ENCODE results near the gene GALNTL6. TPM values are rescaled to one million over a fixed set of nuclear protein-coding genes. Genes with fewer than 3 reads are reported as not detected.

GALNTL6 gene
- total and polyA plus RNA-seq, 7 experiments from 2014 or later = not detected

- H3K27ac ChIP-seq (ENCODE audit: low read depth, low read length) = no peak overlapping the region
- Mint-ChIP-seq H3K27ac (no peak overlapping the region), H3K4me1 (no peaks in the 10 kb centered on the region), H3K9me3 (peaks cover 0 to 2% (median 0%) of the 10 kb centered on the region in 11 donors), H3K27me3 (peaks cover 0 to 4% (median 3%) of the 10 kb centered on the region in 5 donors), H3K4me3 (no peak overlapping the region), H3K36me3 (no peaks in the 10 kb centered on the region)
- ATAC-seq (no peak), DNase-seq (no peak)
- POLR2A ChIA-PET = no interaction called here
- no peaks in the 10 kb centered on the region for H3K9me3 ChIP-seq (ENCODE audit: control insufficient read depth in 2 of 3, low read length in 3 of 3)
- H3K4me1 ChIP-seq (ENCODE audit: control insufficient read depth in 2 of 2, insufficient read depth in 2 of 2, low read length in 2 of 2) = no peaks in the 10 kb centered on the region
- CTCF ChIA-PET = no interaction called here
- H3K27me3 ChIP-seq (ENCODE audit: control insufficient read depth in 2 of 2, insufficient read depth in 2 of 2, low read length in 2 of 2) = no peaks in the 10 kb centered on the region
- no peak overlapping the region for H3K4me3 ChIP-seq (ENCODE audit: low read length)
- intact Hi-C loops (cut with micrococcal nuclease) = no loop called here
- no peaks in the 10 kb centered on the region for H3K36me3 ChIP-seq (ENCODE audit: control insufficient read depth in 2 of 3, insufficient read depth in 3 of 3, low read length in 3 of 3)
Observed at GRCh38 chr4:172806841-172807240, 993.6 kb downstream of the GALNTL6 start.

GRCh38 chr4:172808196-172808595 is 995.0 kb downstream of the GALNTL6 start:
- intact Hi-C loops (cut with micrococcal nuclease) = no loop called here
- CTCF ChIA-PET = no interaction called here

GRCh38 chr4:172809319-172809718 is 996.1 kb downstream of the GALNTL6 start:
- peaks cover 0 to 4% (median 0%) of the 10 kb centered on the region in 7 donors for H3K4me1 Mint-ChIP-seq

More at GRCh38 chr4:172808196-172808595, 995.0 kb downstream of the GALNTL6 start:
- H3K27ac Mint-ChIP-seq = no peak overlapping the region
- H3K27me3 Mint-ChIP-seq = peaks cover 0 to 11% (median 3%) of the 10 kb centered on the region in 5 donors
- H3K27ac ChIP-seq (ENCODE audit: low read depth, low read length) = no peak overlapping the region
- no peaks in the 10 kb centered on the region for H3K27me3 ChIP-seq (ENCODE audit: control insufficient read depth in 2 of 2, insufficient read depth in 2 of 2, low read length in 2 of 2)
- no peaks in the 10 kb centered on the region for H3K36me3 Mint-ChIP-seq
- DNase-seq (no peak), ATAC-seq (no peak)
- no peak overlapping the region for H3K4me3 ChIP-seq (ENCODE audit: low read length)
- H3K4me1 ChIP-seq (ENCODE audit: control insufficient read depth in 2 of 2, insufficient read depth in 2 of 2, low read length in 2 of 2) = no peaks in the 10 kb centered on the region
- POLR2A ChIA-PET = no interaction called here
- H3K9me3 ChIP-seq (ENCODE audit: control insufficient read depth in 2 of 3, low read length in 3 of 3) = no peaks in the 10 kb centered on the region
- no peak overlapping the region for H3K4me3 Mint-ChIP-seq
- no peaks in the 10 kb centered on the region for H3K4me1 Mint-ChIP-seq
- no peaks in the 10 kb centered on the region for H3K36me3 ChIP-seq (ENCODE audit: control insufficient read depth in 2 of 3, insufficient read depth in 3 of 3, low read length in 3 of 3)
- H3K9me3 Mint-ChIP-seq = peaks cover 0 to 2% (median 0%) of the 10 kb centered on the region in 11 donors

GRCh38 chr4:172813359-172813923 is 1000.2 kb downstream of the GALNTL6 start:
- intact Hi-C loops (cut with micrococcal nuclease) = no loop called here
- Histone ChIP-seq H3K4me3 (ENCODE audit: low read length) (no peak overlapping the region), H3K27ac (ENCODE audit: low read depth, low read length) (no peak overlapping the region), H3K4me1 (ENCODE audit: control insufficient read depth in 2 of 2, insufficient read depth in 2 of 2, low read length in 2 of 2) (no peaks in the 10 kb centered on the region), H3K9me3 (ENCODE audit: control insufficient read depth in 2 of 3, low read length in 3 of 3) (no peaks in the 10 kb centered on the region), H3K36me3 (ENCODE audit: control insufficient read depth in 2 of 3, insufficient read depth in 3 of 3, low read length in 3 of 3) (no peaks in the 10 kb centered on the region), H3K27me3 (ENCODE audit: control insufficient read depth in 2 of 2, insufficient read depth in 2 of 2, low read length in 2 of 2) (no peaks in the 10 kb centered on the region)
- H3K4me3 Mint-ChIP-seq = no peak overlapping the region
- no peak overlapping the region for H3K27ac Mint-ChIP-seq
- no peak for ATAC-seq
- no peak for DNase-seq
- no peaks in the 10 kb centered on the region for H3K36me3 Mint-ChIP-seq
- CTCF ChIA-PET = no interaction called here
- peaks cover 0 to 4% (median 0%) of the 10 kb centered on the region in 7 donors for H3K4me1 Mint-ChIP-seq
- no peaks in the 10 kb centered on the region for H3K9me3 Mint-ChIP-seq
- peaks cover 0 to 11% (median 7%) of the 10 kb centered on the region in 5 donors for H3K27me3 Mint-ChIP-seq
- POLR2A ChIA-PET = no interaction called here

More at GRCh38 chr4:172809319-172809718, 996.1 kb downstream of the GALNTL6 start:
- ChIA-PET CTCF (no interaction called here), POLR2A (no interaction called here)
- Mint-ChIP-seq H3K4me3 (no peak overlapping the region), H3K27ac (no peak overlapping the region), H3K36me3 (no peaks in the 10 kb centered on the region), H3K9me3 (peaks cover 0 to 2% (median 0%) of the 10 kb centered on the region in 11 donors), H3K27me3 (peaks cover 0 to 11% (median 3%) of the 10 kb centered on the region in 5 donors)
- Histone ChIP-seq H3K27me3 (ENCODE audit: control insufficient read depth in 2 of 2, insufficient read depth in 2 of 2, low read length in 2 of 2) (no peaks in the 10 kb centered on the region), H3K9me3 (ENCODE audit: control insufficient read depth in 2 of 3, low read length in 3 of 3) (no peaks in the 10 kb centered on the region), H3K4me1 (ENCODE audit: control insufficient read depth in 2 of 2, insufficient read depth in 2 of 2, low read length in 2 of 2) (no peaks in the 10 kb centered on the region), H3K4me3 (ENCODE audit: low read length) (no peak overlapping the region), H3K27ac (ENCODE audit: low read depth, low read length) (no peak overlapping the region), H3K36me3 (ENCODE audit: control insufficient read depth in 2 of 3, insufficient read depth in 3 of 3, low read length in 3 of 3) (no peaks in the 10 kb centered on the region)
- DNase-seq = no peak
- intact Hi-C loops (cut with micrococcal nuclease) = no loop called here
- no peak for ATAC-seq

GRCh38 chr4:172815499-172816164 is 1002.4 kb downstream of the GALNTL6 start:
- intact Hi-C loops (cut with micrococcal nuclease) = no loop called here
- DNase-seq (no peak), ATAC-seq (no peak)
- Mint-ChIP-seq H3K4me3 (no peak overlapping the region), H3K9me3 (peaks cover 0 to 1% (median 0%) of the 10 kb centered on the region in 11 donors), H3K27ac (no peak overlapping the region), H3K27me3 (peaks cover 0 to 8% (median 6%) of the 10 kb centered on the region in 5 donors), H3K36me3 (no peaks in the 10 kb centered on the region), H3K4me1 (peaks cover 0 to 4% (median 0%) of the 10 kb centered on the region in 7 donors)
- no peak overlapping the region for H3K27ac ChIP-seq (ENCODE audit: low read depth, low read length)
- ChIA-PET POLR2A (no interaction called here), CTCF (no interaction called here)
- no peaks in the 10 kb centered on the region for H3K36me3 ChIP-seq (ENCODE audit: control insufficient read depth in 2 of 3, insufficient read depth in 3 of 3, low read length in 3 of 3)
- no peaks in the 10 kb centered on the region for H3K27me3 ChIP-seq (ENCODE audit: control insufficient read depth in 2 of 2, insufficient read depth in 2 of 2, low read length in 2 of 2)
- no peaks in the 10 kb centered on the region for H3K4me1 ChIP-seq (ENCODE audit: control insufficient read depth in 2 of 2, insufficient read depth in 2 of 2, low read length in 2 of 2)
- H3K4me3 ChIP-seq (ENCODE audit: low read length) = no peak overlapping the region
- H3K9me3 ChIP-seq (ENCODE audit: control insufficient read depth in 2 of 3, low read length in 3 of 3) = no peaks in the 10 kb centered on the region

GRCh38 chr4:172818901-172819300 is 1005.7 kb downstream of the GALNTL6 start:
- CTCF ChIA-PET = no interaction called here
- peaks cover 0 to 9% (median 0%) of the 10 kb centered on the region in 11 donors for H3K9me3 Mint-ChIP-seq
- intact Hi-C loops (cut with micrococcal nuclease) = no loop called here
- H3K27me3 ChIP-seq (ENCODE audit: control insufficient read depth in 2 of 2, insufficient read depth in 2 of 2, low read length in 2 of 2) = no peaks in the 10 kb centered on the region
- no peak overlapping the region for H3K27ac ChIP-seq (ENCODE audit: low read depth, low read length)
- peaks cover 0 to 8% (median 0%) of the 10 kb centered on the region in 5 donors for H3K27me3 Mint-ChIP-seq
- POLR2A ChIA-PET = no interaction called here
- H3K9me3 ChIP-seq (ENCODE audit: control insufficient read depth in 2 of 3, low read length in 3 of 3) = no peaks in the 10 kb centered on the region
- H3K36me3 ChIP-seq (ENCODE audit: control insufficient read depth in 2 of 3, insufficient read depth in 3 of 3, low read length in 3 of 3) = no peaks in the 10 kb centered on the region
- ATAC-seq (no peak), DNase-seq (no peak)
- no peak overlapping the region for H3K4me3 Mint-ChIP-seq
- H3K27ac Mint-ChIP-seq = no peak overlapping the region
- peaks cover 0 to 4% (median 0%) of the 10 kb centered on the region in 5 donors for H3K36me3 Mint-ChIP-seq
- no peaks in the 10 kb centered on the region for H3K4me1 Mint-ChIP-seq
- no peaks in the 10 kb centered on the region for H3K4me1 ChIP-seq (ENCODE audit: control insufficient read depth in 2 of 2, insufficient read depth in 2 of 2, low read length in 2 of 2)
- no peak overlapping the region for H3K4me3 ChIP-seq (ENCODE audit: low read length)

GRCh38 chr4:172819353-172819752 is 1006.1 kb downstream of the GALNTL6 start:
- Mint-ChIP-seq H3K9me3 (peaks cover 0 to 9% (median 0%) of the 10 kb centered on the region in 11 donors), H3K27me3 (peaks cover 0 to 8% (median 0%) of the 10 kb centered on the region in 5 donors), H3K27ac (no peak overlapping the region), H3K4me3 (no peak overlapping the region), H3K36me3 (peaks cover 0 to 4% (median 0%) of the 10 kb centered on the region in 5 donors), H3K4me1 (no peaks in the 10 kb centered on the region)
- ATAC-seq = no peak
- Histone ChIP-seq H3K27ac (ENCODE audit: low read depth, low read length) (no peak overlapping the region), H3K9me3 (ENCODE audit: control insufficient read depth in 2 of 3, low read length in 3 of 3) (no peaks in the 10 kb centered on the region), H3K4me1 (ENCODE audit: control insufficient read depth in 2 of 2, insufficient read depth in 2 of 2, low read length in 2 of 2) (no peaks in the 10 kb centered on the region), H3K27me3 (ENCODE audit: control insufficient read depth in 2 of 2, insufficient read depth in 2 of 2, low read length in 2 of 2) (no peaks in the 10 kb centered on the region), H3K36me3 (ENCODE audit: control insufficient read depth in 2 of 3, insufficient read depth in 3 of 3, low read length in 3 of 3) (no peaks in the 10 kb centered on the region), H3K4me3 (ENCODE audit: low read length) (no peak overlapping the region)
- intact Hi-C loops (cut with micrococcal nuclease) = no loop called here
- ChIA-PET CTCF (interaction anchor here (0.6 kb wide), 1 partner anchor 173 kb away, joined by 3 read pairs; no protein-coding TSS in a partner anchor), POLR2A (no interaction called here)
- DNase-seq = no peak

Measured in naive thymus-derived CD4-positive, alpha-beta T cell (primary cell).